ENCODE results near the gene IWS1. TPM values are rescaled to one million over a fixed set of nuclear protein-coding genes. Genes with fewer than 3 reads are reported as not detected.

Gene IWS1
- total and polyA plus RNA-seq, 2 experiments from 2014 or later, result 32.4 to 42.4 TPM

GRCh38 chr2:127570282-127571250, 44.3 kb upstream of the IWS1 start:
- Histone ChIP-seq H3K79me2 (ENCODE audit: insufficient read depth) (no peaks in the 10 kb centered on the region), H3K4me3 (no peak overlapping the region), H3F3A (ENCODE audit: insufficient read depth) (peaks cover 11% of the 10 kb centered on the region), H2AFZ (0 out of 2 replicates have a peak overlapping the region, but pooled peaks have one; percentile 14), H3K4me1 (ENCODE audit: insufficient read depth) (peaks cover 33% of the 10 kb centered on the region), H3K27ac (peak overlapping the region; percentile 67), H3K9me2 (ENCODE audit: insufficient read depth) (no peaks in the 10 kb centered on the region), H3K9me3 (ENCODE audit: low read depth) (no peaks in the 10 kb centered on the region), H4K20me1 (ENCODE audit: insufficient read depth) (no peaks in the 10 kb centered on the region), H3K4me2 (ENCODE audit: unreplicated experiment) (peak overlapping the region; percentile 12), H3K36me3 (ENCODE audit: low read depth) (no peaks in the 10 kb centered on the region), H3K9ac (peak overlapping the region; percentile 61), H3K27me3 (replicated peaks; ENCODE audit: insufficient read depth) (no peaks in the 10 kb centered on the region)
- WGBS, 2 experiments (ENCODE audit: low coverage in 1 of 2, low lambda C conversion rate in 2 of 2, missing lambda C conversion rate in 2 of 2), result 25 to 29% methylated on average over 18 of the region's 18 CpGs
- in situ Hi-C loops (cut with MboI), result no loop called here
- peak; percentile 60 for DNase-seq
- TF ChIP-seq EZH2phosphoT487 (IDR thresholded peaks at IDR 0.05; ENCODE audit: insufficient read depth, low read depth) (no peak), EZH2 (IDR thresholded peaks at IDR 0.05; ENCODE audit: insufficient read depth, poor library complexity, severe bottlenecking) (no peak)

GRCh38 chr2:127569666-127570065, 43.4 kb upstream of the IWS1 start:
- Histone ChIP-seq H3K27ac (peak overlapping the region; percentile 67), H3K4me1 (ENCODE audit: insufficient read depth) (peaks cover 32% of the 10 kb centered on the region), H3K4me3 (no peak overlapping the region), H3K9ac (peak overlapping the region; percentile 61), H3F3A (ENCODE audit: insufficient read depth) (peaks cover 11% of the 10 kb centered on the region), H4K20me1 (ENCODE audit: insufficient read depth) (no peaks in the 10 kb centered on the region), H3K9me2 (ENCODE audit: insufficient read depth) (no peaks in the 10 kb centered on the region), H3K4me2 (ENCODE audit: unreplicated experiment) (no peak overlapping the region), H2AFZ (no peak overlapping the region), H3K9me3 (ENCODE audit: low read depth) (no peaks in the 10 kb centered on the region), H3K79me2 (ENCODE audit: insufficient read depth) (no peaks in the 10 kb centered on the region), H3K27me3 (replicated peaks; ENCODE audit: insufficient read depth) (no peaks in the 10 kb centered on the region), H3K36me3 (ENCODE audit: low read depth) (no peaks in the 10 kb centered on the region)
- DNase-seq, result no peak
- WGBS, 2 experiments (ENCODE audit: low coverage in 1 of 2, low lambda C conversion rate in 2 of 2, missing lambda C conversion rate in 2 of 2), result 56 to 57% methylated on average over 4 to 6 of the region's 6 CpGs
- no peak for TF ChIP-seq EZH2phosphoT487 (IDR thresholded peaks at IDR 0.05; ENCODE audit: insufficient read depth, low read depth)
- TF ChIP-seq EZH2 (IDR thresholded peaks at IDR 0.05; ENCODE audit: insufficient read depth, poor library complexity, severe bottlenecking), result no peak
- in situ Hi-C loops (cut with MboI), result no loop called here

GRCh38 chr2:127568128-127568527, 41.8 kb upstream of the IWS1 start:
- no peak overlapping the region for H3K4me3 ChIP-seq
- H3K9me3 ChIP-seq (ENCODE audit: low read depth), result no peaks in the 10 kb centered on the region
- H3K9ac ChIP-seq, result peak overlapping the region; percentile 41
- no peaks in the 10 kb centered on the region for H3K36me3 ChIP-seq (ENCODE audit: low read depth)
- in situ Hi-C loops (cut with MboI), result no loop called here
- no peaks in the 10 kb centered on the region for H4K20me1 ChIP-seq (ENCODE audit: insufficient read depth)
- peak overlapping the region; percentile 50 for H3K4me2 ChIP-seq (ENCODE audit: unreplicated experiment)
- H3K79me2 ChIP-seq (ENCODE audit: insufficient read depth), result no peaks in the 10 kb centered on the region
- peaks cover 11% of the 10 kb centered on the region for H3F3A ChIP-seq (ENCODE audit: insufficient read depth)
- H2AFZ ChIP-seq, result no peak overlapping the region
- H3K27me3 ChIP-seq (replicated peaks; ENCODE audit: insufficient read depth), result no peaks in the 10 kb centered on the region
- DNase-seq, result no peak
- TF ChIP-seq EZH2 (IDR thresholded peaks at IDR 0.05; ENCODE audit: insufficient read depth, poor library complexity, severe bottlenecking) (no peak), EZH2phosphoT487 (IDR thresholded peaks at IDR 0.05; ENCODE audit: insufficient read depth, low read depth) (no peak)
- 97 to 99% methylated on average over 6 of the region's 6 CpGs for WGBS, 2 experiments (ENCODE audit: low coverage in 1 of 2, low lambda C conversion rate in 2 of 2, missing lambda C conversion rate in 2 of 2)
- no peaks in the 10 kb centered on the region for H3K9me2 ChIP-seq (ENCODE audit: insufficient read depth)
- peak overlapping the region; percentile 67 for H3K27ac ChIP-seq
- peaks cover 32% of the 10 kb centered on the region for H3K4me1 ChIP-seq (ENCODE audit: insufficient read depth)

GRCh38 chr2:127567351-127567854, 41.1 kb upstream of the IWS1 start:
- Histone ChIP-seq H3K27ac (no peak overlapping the region), H3K9me2 (ENCODE audit: insufficient read depth) (no peaks in the 10 kb centered on the region), H3K4me2 (ENCODE audit: unreplicated experiment) (no peak overlapping the region), H3K9me3 (ENCODE audit: low read depth) (no peaks in the 10 kb centered on the region), H3K4me3 (no peak overlapping the region), H3F3A (ENCODE audit: insufficient read depth) (peaks cover 11% of the 10 kb centered on the region), H3K9ac (no peak overlapping the region), H3K79me2 (ENCODE audit: insufficient read depth) (no peaks in the 10 kb centered on the region), H3K36me3 (ENCODE audit: low read depth) (no peaks in the 10 kb centered on the region), H3K27me3 (replicated peaks; ENCODE audit: insufficient read depth) (no peaks in the 10 kb centered on the region), H4K20me1 (ENCODE audit: insufficient read depth) (no peaks in the 10 kb centered on the region), H2AFZ (no peak overlapping the region), H3K4me1 (ENCODE audit: insufficient read depth) (peaks cover 32% of the 10 kb centered on the region)
- in situ Hi-C loops (cut with MboI), result no loop called here
- DNase-seq, result no peak
- TF ChIP-seq EZH2 (IDR thresholded peaks at IDR 0.05; ENCODE audit: insufficient read depth, poor library complexity, severe bottlenecking), result no peak
- no peak for TF ChIP-seq EZH2phosphoT487 (IDR thresholded peaks at IDR 0.05; ENCODE audit: insufficient read depth, low read depth)
- 92 to 96% methylated on average over 4 to 5 of the region's 5 CpGs for WGBS, 2 experiments (ENCODE audit: low coverage in 1 of 2, low lambda C conversion rate in 2 of 2, missing lambda C conversion rate in 2 of 2)
